ENCODE measurements around the gene TTL. TPM values are rescaled to one million over a fixed set of nuclear protein-coding genes. Genes with fewer than 3 reads are reported as not detected.
"Not testable (repeated sequence)": the region's sequence is repeated elsewhere in the genome, so short reads cannot be mapped to it uniquely, and the experiment has no call there.

Gene TTL
- total and polyA plus RNA-seq, 2 of the 13 experiments (the other 11 are each of a cell fraction or from before 2014, with no cell fraction given), result 19.0 to 59.8 TPM

DNA sequence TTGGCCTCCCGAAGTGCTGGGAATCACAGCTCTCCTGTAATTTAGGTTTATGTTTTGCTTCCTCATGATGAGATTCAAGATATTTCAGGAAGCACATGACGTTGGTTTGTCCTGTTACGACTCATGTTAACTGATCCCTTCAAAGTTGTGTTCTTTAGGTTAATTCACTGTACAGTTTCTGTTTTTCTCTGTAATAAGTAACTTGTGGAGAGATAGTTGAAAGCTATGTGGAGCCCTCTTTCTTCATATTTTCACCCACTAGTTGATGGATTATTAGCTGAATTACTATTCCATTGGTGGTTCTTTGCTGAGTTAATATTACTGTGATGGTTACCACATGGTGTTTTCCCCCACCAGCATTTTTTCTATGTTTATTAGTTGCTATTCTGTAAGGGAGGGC is 84.1 kb downstream of the TTL start:
- TF ChIP-seq U2AF2 (IDR thresholded peaks at IDR 0.05; ENCODE audit: low read depth, low read length) (no peak), ZNF782 (CRISPR knock-in tag; IDR thresholded peaks at IDR 0.05; ENCODE audit: borderline replicate concordance) (no peak), GTF2F1 (IDR thresholded peaks at IDR 0.05; ENCODE audit: low read length) (no peak), ZNF75D (CRISPR knock-in tag; IDR thresholded peaks at IDR 0.05; ENCODE audit: borderline replicate concordance) (no peak), ZC3H13 (CRISPR knock-in tag; IDR thresholded peaks at IDR 0.05) (no peak), ZNF703 (CRISPR knock-in tag; IDR thresholded peaks at IDR 0.05; ENCODE audit: borderline replicate concordance) (no peak)
- TF ChIP-seq, protein P1, sequence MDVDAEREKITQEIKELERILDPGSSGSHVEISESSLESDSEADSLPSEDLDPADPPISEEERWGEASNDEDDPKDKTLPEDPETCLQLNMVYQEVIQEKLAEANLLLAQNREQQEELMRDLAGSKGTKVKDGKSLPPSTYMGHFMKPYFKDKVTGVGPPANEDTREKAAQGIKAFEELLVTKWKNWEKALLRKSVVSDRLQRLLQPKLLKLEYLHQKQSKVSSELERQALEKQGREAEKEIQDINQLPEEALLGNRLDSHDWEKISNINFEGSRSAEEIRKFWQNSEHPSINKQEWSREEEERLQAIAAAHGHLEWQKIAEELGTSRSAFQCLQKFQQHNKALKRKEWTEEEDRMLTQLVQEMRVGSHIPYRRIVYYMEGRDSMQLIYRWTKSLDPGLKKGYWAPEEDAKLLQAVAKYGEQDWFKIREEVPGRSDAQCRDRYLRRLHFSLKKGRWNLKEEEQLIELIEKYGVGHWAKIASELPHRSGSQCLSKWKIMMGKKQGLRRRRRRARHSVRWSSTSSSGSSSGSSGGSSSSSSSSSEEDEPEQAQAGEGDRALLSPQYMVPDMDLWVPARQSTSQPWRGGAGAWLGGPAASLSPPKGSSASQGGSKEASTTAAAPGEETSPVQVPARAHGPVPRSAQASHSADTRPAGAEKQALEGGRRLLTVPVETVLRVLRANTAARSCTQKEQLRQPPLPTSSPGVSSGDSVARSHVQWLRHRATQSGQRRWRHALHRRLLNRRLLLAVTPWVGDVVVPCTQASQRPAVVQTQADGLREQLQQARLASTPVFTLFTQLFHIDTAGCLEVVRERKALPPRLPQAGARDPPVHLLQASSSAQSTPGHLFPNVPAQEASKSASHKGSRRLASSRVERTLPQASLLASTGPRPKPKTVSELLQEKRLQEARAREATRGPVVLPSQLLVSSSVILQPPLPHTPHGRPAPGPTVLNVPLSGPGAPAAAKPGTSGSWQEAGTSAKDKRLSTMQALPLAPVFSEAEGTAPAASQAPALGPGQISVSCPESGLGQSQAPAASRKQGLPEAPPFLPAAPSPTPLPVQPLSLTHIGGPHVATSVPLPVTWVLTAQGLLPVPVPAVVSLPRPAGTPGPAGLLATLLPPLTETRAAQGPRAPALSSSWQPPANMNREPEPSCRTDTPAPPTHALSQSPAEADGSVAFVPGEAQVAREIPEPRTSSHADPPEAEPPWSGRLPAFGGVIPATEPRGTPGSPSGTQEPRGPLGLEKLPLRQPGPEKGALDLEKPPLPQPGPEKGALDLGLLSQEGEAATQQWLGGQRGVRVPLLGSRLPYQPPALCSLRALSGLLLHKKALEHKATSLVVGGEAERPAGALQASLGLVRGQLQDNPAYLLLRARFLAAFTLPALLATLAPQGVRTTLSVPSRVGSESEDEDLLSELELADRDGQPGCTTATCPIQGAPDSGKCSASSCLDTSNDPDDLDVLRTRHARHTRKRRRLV (CRISPR knock-in tag; IDR thresholded peaks at IDR 0.05), result no peak
- in situ Hi-C loops (cut with HindIII; ENCODE audit: extremely low pct_ligation_motif_present, low pct_unique_long_range_greater_than_20kb) (no loop called here), intact Hi-C loops (cut with micrococcal nuclease; ENCODE audit: unreplicated experiment) (no loop called here)
- no TSS peak for BruUV-seq (replicated peaks)
- ATAC-seq, result no peak
- DNase-seq (ENCODE audit: low spot score), result no peak
- no peaks in the 10 kb centered on the region for H3K27me3 ChIP-seq (ENCODE audit: control insufficient read depth in 1 of 2, insufficient read depth in 2 of 2, low read length in 2 of 2)
- no peaks in the 10 kb centered on the region for H3K9me3 ChIP-seq (ENCODE audit: low read length)
- H3K4me2 ChIP-seq (ENCODE audit: low read depth, low read length), result no peak overlapping the region
- H3K4me1 ChIP-seq (ENCODE audit: insufficient read depth, low read length), result no peaks in the 10 kb centered on the region
- POLR2A ChIA-PET, result interaction anchor here (1.0 kb wide), 1 partner anchor 18 kb away, joined by 4 read pairs; the partner anchor contains the start of gene CHCHD5
- H3K27ac ChIP-seq (ENCODE audit: extremely low read length, insufficient read depth, low read length), result no peak overlapping the region
- peaks cover 36 to 83% of the 10 kb centered on the region in 2 experiments for H3K36me3 ChIP-seq (replicated peaks in 1 of 2; ENCODE audit: control insufficient read depth in 1 of 2, insufficient read depth in 2 of 2, low read length in 2 of 2)
- WGBS (ENCODE audit: low lambda C conversion rate), result 96% methylated on average over 3 of the region's 3 CpGs
- no peak overlapping the region for H2AFZ ChIP-seq (ENCODE audit: low read length)
- CTCF ChIA-PET (ENCODE audit: low intra/inter-chr PET ratio, low total read pairs), result no interaction called here
- no peaks in the 10 kb centered on the region for H4K20me1 ChIP-seq (ENCODE audit: insufficient read depth, low read length)
- no peak overlapping the region for H3K9ac ChIP-seq (ENCODE audit: insufficient read depth, low read depth, low read length)
- no peaks in the 10 kb centered on the region for H3K79me2 ChIP-seq (ENCODE audit: insufficient read depth, low read length)
- no peak overlapping the region for H3K4me3 ChIP-seq (replicated peaks in 1 of 3; ENCODE audit: insufficient read depth in 1 of 3, low read depth in 2 of 3, low read length in 3 of 3)
- FAIRE-seq, result no peak

DNA sequence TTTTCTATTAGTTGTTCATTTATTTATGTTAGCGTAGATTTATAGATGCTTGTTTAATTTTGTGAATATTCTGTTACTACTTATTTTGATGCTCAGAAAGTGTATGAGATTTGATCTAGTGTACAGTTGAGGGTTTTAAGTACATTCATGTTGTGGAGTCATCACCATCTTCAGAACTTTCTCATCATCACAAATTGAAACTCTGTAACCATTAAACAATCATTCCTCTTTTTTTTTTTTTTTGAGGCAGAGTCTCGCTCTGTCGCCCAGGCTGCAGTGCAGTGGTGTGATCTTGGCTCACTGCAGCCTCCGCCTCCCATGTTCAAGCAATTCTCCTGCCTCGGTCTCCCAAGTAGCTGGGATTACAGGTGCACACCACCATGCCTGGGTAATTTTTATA is 84.6 kb downstream of the TTL start:
- ATAC-seq; H4K20me1 ChIP-seq (ENCODE audit: insufficient read depth, low read length); H3K27me3 ChIP-seq (ENCODE audit: control insufficient read depth in 1 of 2, insufficient read depth in 2 of 2, low read length in 2 of 2); intact Hi-C loops (cut with micrococcal nuclease; ENCODE audit: unreplicated experiment); CTCF ChIA-PET (ENCODE audit: low intra/inter-chr PET ratio, low total read pairs); H3K9me3 ChIP-seq (ENCODE audit: low read length); H3K27ac ChIP-seq (ENCODE audit: extremely low read length, insufficient read depth, low read length); H2AFZ ChIP-seq (ENCODE audit: low read length); in situ Hi-C loops (cut with HindIII; ENCODE audit: extremely low pct_ligation_motif_present, low pct_unique_long_range_greater_than_20kb); H3K4me2 ChIP-seq (ENCODE audit: low read depth, low read length); BruUV-seq (replicated peaks); H3K4me1 ChIP-seq (ENCODE audit: insufficient read depth, low read length); H3K4me3 ChIP-seq (replicated peaks in 1 of 3; ENCODE audit: insufficient read depth in 1 of 3, low read depth in 2 of 3, low read length in 3 of 3); H3K9ac ChIP-seq (ENCODE audit: insufficient read depth, low read depth, low read length); DNase-seq (ENCODE audit: low spot score); H3K79me2 ChIP-seq (ENCODE audit: insufficient read depth, low read length); FAIRE-seq: not testable (repeated sequence)
- peaks cover 37 to 83% of the 10 kb centered on the region in 2 experiments for H3K36me3 ChIP-seq (replicated peaks in 1 of 2; ENCODE audit: control insufficient read depth in 1 of 2, insufficient read depth in 2 of 2, low read length in 2 of 2)
- POLR2A ChIA-PET, result interaction anchor here (1.0 kb wide), 1 partner anchor 18 kb away, joined by 4 read pairs; the partner anchor contains the start of gene CHCHD5
- WGBS (ENCODE audit: low lambda C conversion rate), result 96% methylated on average over 5 of the region's 5 CpGs
